Fibroblast of gingiva (primary cell): ENCODE results near the gene PEX11A.

Source experiments
- DNase-seq: peaks from one replicate; pipeline ENCODE4 v3.0.0-alpha.2; 2011; ENCODE audit warnings: low read depth

Gene PEX11A

DNA sequence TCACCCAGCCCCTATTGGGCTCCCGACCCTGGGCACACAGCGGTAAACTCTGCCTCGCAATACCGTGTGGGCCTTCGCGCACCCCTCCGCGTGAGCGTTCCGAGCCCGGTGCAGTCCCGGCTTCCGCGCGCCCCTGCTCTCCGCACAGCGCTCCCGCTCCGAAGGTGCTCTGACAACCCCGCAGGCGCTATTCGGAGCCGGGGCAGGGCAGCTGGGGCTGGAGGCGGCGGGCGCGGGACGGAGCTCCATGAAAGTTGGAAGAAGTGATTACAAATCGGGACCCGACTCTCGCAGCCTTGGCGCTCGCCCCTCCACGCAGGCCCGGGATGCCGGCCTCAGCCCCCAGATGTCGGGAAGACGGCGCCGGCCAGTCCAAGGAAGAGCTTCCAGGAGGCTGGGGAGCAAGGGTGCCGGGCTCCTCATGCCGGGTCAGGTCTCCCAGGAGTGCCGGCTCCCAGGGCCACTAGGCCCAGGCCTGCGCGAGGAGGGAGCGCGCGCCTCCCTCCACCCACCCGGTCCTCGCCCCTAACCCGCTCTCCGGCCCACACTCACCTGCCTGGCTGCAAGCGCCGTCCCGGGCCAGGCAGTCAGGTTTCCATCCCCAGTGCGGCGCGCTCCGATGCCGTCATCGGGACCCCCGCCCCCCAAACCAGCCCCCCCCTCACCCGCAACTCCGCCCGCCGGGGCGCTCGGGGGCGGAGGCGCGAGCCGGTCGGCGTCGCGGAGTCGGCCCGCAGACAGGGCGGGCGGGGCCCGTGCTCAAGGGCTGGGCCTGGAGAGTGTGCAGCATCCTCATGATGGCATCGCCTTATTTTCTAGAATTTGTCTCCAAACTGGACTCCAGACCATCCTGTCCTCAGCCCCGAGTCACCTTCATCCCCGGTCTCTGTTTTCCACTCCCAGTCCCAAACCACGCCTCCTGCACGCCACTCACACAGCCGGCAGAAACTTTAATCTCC is 35.4 kb downstream of the PEX11A start, which contains the start of gene KIF7:
Gene KIF7 (minus strand): TSS at position 621 of the 959 bp plus-strand sequence. CDS start 2,537 bp downstream, outside the sequence.
- peak; percentile 51 for DNase-seq

DNA sequence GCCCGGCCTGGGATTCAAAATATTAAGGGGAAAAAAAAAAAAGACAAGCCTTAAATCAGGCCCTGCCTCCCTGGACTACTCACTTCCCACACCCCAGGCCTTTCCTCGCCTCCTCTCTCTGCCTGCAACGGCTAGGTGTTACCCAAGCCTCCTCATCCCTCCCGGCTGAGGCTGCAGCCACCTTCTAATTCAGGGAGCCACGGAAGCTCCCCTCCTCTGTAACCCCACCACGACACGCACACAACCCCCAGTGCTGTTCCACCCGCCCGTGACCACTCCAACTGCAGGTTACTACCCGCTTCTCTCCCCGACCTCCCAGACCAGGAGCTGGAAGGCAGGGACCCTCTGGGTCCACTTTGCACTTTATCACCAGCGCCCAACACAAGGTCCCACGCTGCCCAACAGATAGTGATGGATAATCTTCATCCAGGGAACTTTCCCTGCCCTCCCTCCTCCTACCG is 36.2 kb downstream of the PEX11A start:
- peak; percentile 45 for DNase-seq

DNA sequence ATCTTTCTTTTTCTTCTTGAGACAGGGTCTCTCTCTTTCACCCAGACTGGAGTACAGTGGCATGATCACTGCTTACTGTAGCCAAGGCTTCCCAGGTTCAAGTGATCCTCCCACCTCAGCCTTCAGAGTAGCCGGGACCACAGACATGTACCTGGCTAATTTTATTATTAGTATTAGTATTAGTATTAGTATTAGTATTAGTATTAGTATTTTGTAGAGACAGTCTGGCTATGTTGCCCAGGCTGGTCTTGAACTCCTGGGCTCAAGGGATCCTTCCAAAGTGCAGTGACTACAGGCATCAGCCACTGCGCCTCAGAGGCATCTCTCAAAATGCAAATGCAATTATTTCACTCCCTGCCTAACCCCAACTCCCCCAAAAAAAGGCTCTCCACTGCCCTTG is 37.0 kb downstream of the PEX11A start:
- no peak for DNase-seq

DNA sequence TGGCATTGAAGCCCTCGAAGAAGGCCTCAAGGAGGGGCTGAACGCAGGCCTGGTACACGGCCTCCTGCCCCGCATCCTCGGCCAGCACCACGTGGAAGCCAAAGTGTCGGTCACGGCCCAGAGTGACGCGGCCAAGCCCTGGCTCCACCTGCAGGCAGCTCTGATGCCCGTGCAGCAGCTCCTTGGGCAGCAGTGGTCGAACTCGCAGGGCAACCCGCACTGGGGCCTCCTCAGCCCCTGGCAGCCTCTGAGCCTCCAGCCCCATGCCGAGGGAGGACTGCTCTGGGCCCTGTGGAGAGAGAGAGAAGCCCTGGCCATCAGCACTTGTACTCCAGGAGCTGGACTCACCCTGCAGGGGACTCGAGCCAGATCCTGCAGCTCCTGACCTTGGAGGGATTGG is 37.9 kb downstream of the PEX11A start:
- no peak for DNase-seq

DNA sequence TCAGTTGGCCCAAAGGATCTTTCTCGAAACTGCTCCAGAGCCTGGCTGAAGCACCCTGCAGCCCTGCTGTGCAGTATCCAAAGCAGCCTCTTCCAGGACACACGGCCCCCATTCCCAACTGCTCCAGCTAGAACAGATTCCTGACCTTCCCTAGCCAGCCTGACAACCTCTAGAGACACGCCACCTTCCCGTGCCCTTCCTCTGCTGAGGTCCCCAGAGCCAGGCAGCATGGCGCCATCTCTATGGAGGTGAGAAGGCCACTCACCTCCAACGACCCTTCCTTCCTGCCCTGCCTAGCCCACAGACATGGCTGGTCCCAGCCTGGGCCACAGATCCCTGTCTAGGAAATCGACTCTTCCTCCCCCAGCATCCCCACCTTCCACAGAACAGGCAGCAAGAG is 38.4 kb downstream of the PEX11A start:
- no peak for DNase-seq

DNA sequence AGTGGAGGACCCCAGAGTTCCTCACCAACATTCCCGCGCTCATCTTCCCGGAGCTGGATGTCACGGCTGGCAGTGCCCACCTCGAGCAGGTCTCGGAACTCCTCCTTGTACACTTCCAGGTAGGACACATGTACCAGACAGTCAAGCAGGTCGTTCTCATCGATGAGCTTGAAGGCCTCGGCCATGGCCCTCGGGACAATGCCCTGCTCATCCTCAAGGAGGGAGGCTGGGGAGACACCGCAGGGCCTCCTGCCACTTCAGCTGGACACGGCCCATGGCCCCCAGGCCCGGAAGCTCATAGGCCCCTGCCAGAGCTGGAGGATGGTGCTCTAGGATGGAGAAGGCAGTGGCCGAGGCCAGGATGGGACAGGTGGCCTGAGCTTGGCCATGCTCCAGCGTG is 40.8 kb downstream of the PEX11A start:
- DNase-seq: no peak

DNA sequence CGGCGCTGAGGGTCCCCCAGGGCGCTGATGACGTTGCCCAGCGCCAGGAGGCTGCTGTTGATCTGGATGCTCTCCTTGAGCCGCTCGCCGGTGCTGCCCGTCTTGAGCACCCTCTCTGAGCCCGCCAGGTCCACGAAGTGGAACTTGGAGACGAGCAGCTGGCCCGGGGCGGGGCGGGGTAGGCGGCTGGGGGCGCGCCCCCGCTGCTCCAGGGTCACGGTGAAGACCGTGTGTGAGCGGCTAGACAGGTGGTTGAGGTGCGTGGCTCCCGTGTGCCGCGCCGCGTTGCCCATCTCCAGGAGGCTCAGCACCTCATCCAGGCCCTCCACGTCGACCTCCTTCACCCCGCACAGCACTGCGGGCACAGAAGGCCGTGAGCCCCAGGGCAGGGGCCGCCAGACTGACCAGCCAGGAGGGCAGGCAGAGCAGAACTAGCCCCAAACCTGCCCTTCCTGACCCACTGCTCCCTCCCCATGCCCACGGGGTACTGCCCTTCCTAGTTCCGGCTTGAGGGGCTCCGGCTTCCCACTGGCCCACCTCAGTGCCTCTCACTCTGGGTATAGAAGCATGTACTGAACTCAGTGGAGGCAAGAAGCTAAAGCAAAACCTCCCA is 41.4 kb downstream of the PEX11A start:
- DNase-seq: no peak

DNA sequence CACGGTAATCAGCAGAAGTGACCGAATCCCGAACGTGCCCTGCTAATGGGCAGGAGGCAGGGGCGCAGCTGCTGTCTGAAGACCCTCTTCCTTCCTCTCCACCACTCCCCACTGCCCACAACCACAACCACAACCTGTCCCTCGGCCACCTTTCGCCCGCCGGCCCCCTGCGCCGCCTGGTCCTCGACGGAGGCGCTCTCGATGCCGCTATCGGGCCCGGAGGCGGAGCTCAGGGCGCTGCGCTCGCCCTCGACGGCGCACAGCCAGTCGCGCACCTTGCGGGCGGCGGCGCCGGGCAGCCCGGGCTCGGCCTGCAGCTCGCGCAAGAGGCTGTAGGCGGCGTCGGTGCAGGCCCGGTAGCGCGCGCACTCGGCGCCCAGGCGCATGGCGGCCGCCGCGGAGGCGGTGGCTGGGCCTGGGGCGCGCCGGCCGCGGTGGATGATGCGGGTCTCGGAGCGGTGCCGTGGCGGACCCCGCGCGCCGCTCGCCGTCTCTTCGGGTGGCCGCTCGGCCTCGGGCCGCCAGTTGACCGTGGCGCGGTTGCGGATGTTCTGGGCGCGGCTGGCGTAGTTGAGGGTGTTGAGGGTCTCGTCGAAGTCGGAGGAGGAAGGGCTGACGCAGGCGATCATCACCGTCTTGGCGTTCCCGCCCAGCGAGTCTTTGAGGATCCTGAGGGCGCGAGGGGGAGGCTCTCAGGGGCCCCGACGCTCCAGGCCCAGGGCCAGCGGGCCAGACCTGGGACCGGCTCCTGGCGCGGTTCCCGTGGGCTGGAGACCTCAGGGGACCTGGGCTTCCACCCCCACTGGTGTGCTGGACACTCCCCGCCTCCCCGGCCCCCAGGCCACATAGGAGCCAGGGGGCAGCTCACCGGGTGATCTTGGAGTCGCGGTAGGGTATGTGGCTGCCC is 42.2 kb downstream of the PEX11A start:
- no peak for DNase-seq

DNA sequence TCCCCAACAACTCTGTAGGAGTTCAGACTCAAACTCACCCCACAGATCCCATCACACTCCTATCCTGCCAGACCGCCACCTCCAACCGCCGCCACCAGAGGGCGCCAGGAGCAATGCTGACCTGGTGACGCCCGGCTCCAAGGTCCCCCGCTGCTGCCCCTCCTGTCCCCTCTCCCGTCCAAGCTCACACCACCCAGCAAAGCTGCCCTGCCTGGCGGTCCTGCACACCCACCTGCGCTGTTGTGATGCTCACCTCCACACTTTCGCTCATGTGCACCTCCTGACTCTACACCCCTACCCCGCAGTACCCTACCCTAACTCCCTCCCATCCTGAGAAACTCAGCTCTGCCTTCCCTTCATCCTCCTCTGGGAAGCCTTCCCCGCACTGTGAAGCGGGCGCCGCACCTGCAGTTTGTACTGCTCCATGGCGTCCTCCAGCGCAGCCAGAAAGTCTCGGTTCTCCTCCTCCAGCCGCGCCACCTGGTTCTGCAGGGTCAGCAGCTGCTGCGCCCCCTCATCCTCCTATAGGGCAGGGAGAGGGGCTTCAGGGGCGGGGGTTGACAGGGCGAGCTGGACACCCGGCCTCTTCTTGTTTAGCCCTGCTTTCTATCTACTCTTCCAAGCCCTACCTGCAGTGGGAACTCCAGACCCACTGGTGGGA is 43.2 kb downstream of the PEX11A start:
- DNase-seq: peak; percentile 42

DNA sequence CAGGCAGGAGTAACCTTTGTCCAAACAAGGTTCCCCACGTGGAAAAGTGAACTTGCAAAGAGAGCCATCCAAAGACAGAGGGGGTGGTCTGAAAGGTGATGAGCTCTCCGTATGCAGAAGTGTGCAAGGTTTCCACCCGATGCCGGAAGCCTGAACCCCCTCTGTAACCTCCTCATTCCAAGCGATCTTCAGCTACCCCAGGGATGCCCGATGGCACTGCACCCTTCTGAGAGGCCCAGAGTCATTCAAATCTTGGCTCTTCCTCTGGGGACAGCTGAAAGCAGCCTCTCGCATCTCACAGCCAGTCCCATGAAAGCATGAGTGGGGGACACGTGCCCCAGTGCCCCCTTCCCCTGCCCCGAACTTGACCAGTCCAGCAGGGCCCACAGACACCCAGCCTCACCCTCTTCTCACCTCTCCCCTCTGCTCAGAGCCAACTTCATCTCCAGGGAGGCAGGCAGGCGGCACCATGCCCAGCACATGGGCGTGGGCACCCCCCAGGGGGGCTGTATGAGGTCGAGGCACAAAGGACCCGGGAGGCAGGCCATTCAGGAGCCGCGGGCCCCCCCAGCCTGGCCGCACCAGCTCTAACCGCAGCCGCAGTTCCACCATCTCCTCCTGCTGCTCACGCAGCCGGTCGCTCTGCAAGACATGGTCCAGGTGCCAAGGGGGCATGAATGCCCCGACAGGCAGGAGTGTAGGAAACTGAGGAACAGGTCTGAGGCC is 44.0 kb downstream of the PEX11A start:
- no peak for DNase-seq

DNA sequence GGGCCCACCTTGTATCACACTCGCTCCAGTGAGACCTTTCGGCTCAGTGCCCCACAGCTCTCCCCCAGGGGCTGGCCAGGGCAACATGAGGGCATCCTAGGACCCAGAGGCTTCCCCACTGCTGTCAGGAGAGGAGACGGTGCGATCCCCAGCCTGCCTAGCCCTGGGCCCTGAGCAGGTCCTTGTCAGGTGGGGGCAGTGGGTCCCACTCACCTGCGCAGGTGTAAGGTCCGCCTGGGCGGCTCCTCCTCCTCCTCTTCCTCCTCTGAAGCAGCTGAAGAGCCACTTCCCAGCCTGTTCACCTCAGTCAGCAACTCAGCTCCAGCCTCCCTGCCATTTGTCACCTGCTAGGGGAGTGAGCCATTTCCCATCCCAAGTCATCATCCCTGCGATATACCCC is 44.9 kb downstream of the PEX11A start:
- no peak for DNase-seq

DNA sequence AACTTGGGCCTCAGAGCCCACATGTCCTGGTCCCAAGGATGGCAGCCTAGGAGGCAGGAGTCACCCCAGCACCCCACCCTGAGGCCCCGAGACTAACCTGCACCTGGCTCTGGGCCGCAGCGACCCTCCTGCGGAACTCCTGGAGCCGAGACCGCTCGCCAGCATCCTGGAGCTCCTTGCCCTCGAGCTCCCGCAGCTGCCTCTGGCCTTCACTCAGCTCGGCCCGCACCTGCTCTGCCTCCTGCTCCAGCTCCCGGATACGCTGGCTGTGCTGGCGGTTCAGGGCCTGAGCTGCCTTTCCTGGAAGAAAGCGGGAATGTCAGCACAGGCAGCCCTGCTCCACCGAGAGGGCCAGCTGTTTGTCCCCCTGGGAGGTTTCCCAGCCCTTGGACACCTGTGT is 48.4 kb downstream of the PEX11A start:
- DNase-seq: no peak

DNA sequence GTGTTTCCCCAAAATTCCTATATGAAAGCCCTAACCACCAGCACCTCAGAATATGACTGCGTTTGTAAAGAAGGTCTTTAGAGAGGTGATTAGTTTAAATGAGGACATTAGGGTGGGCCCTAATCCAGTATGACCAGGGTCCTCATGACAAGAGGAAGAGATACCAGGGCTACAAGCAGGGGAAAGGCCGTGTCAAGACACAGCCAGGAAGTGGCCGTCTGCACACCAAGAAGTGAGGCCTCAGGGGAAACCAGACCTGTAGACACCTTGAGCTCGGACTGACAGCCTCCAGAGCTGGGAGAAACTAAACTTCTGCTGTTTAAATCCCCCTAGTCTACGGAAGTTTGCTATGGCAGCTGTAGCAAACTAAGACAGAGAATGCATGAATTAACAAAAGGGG is 49.5 kb downstream of the PEX11A start:
- DNase-seq: no peak

DNA sequence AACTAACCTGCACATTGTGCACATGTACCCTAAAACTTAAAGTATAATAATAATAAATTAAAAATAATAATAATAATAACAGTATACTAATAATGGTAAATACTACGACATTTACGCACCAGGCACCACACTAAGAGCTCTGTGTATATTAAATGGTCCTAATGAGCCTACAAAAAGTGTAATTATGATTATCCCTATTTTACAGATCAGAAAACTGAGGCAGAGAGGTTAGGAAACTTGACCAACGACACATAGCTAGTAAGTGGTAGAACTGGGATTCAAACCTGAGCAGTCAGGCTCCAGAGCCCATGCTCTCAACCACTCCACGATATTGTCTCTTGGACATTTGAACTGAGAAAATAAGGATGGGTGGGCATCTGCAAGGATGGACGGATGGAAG is 50.3 kb downstream of the PEX11A start:
- no peak for DNase-seq

DNA sequence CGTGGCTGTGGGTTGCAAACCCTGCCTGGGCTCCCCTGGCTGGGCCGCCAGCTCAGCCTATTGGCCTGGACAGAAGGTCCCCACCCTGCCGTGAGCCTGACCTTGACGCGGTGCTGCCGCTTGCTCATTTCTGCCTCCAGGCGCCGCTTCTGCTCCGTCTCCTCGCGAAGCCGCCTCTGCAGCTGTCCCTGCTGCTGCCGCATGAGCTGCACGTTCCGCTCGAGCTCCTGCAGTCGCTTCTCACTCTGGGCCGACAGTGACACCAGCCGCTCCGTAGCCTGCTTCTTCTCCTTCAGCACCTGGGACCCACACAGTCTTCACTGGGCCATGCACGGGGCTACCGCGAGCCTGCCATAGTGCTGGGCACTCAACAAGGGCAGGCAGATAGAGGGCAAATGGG is 57.0 kb downstream of the PEX11A start:
- no peak for DNase-seq

DNA sequence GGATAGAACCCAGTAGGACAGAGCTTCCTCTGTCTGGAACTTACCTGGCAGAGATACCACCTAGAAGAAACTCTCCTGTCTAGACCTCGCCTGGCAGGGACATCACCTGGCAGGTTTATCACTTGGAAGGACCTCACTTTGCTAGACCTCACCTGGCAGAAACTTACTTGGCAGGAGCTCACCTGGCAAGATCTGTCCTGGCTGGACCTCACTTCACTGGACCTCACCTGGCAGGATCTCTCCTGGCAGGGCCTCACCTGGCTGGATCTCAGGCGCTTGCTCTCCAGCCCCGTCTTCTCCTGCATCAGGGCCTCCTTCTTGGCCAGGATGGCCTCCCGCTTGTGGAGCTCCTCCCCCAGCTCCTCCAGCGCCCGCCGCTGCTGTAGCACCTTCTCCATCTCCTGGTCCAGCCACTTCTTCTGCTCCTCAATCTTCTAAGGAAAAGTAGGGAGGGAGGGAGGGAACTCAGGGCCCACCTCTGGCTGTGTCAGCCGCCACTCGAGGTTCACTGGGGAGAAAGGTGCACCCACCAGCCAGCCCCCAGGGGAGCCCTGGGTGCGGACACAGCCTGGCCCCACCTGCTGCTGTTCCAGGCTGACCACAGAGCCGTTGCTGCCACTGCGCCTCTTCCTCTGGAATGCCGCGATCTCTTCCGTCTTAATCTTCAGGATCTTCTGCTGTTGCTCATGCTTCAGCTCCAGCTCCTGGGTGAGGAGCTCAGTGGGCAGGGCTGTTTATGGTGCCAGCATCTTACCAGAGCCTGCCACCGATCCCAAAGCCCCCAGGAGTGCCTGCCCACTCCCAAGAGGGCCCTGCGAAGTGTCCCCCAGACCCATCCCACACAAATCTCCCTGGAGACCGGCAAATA is 57.8 kb downstream of the PEX11A start:
- DNase-seq: no peak

DNA sequence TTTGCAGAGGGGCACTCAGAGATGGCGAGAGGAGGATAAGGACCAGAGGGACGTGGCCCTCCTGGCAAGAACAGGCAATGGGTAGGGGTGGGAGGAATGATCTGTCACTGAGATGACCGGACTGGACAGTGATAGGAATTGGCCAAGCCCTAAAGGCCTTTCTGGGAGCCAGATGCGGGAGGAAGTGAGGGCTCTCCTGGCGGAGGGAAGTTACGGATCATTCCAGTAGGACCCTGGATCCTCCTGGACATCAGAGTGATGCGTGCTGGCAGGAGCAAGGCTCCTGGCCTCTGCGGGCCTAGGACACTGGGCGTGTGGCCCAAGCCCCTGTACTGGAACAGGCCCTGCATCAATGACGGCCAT is 58.7 kb downstream of the PEX11A start:
- no peak for DNase-seq
